ENCODE data around the gene SMC4.

GRCh38 chr3:160440687-160441086, 41.2 kb downstream of the SMC4 start:
- TF ChIP-seq CTCF (IDR thresholded peaks at IDR 0.05) (no peak), USF2 (CRISPR knock-in tag; IDR thresholded peaks at IDR 0.05) (no peak), FOXJ3 (CRISPR knock-in tag; IDR thresholded peaks at IDR 0.05; ENCODE audit: borderline replicate concordance) (no peak), ELF4 (CRISPR knock-in tag; IDR thresholded peaks at IDR 0.05; ENCODE audit: low read depth) (no peak)
